Measurements from ENCODE around the gene DMWD.
"Not testable (repeated sequence)": the region's sequence is repeated elsewhere in the genome, so short reads cannot be mapped to it uniquely, and the experiment has no call there.

The DMWD gene

DNA sequence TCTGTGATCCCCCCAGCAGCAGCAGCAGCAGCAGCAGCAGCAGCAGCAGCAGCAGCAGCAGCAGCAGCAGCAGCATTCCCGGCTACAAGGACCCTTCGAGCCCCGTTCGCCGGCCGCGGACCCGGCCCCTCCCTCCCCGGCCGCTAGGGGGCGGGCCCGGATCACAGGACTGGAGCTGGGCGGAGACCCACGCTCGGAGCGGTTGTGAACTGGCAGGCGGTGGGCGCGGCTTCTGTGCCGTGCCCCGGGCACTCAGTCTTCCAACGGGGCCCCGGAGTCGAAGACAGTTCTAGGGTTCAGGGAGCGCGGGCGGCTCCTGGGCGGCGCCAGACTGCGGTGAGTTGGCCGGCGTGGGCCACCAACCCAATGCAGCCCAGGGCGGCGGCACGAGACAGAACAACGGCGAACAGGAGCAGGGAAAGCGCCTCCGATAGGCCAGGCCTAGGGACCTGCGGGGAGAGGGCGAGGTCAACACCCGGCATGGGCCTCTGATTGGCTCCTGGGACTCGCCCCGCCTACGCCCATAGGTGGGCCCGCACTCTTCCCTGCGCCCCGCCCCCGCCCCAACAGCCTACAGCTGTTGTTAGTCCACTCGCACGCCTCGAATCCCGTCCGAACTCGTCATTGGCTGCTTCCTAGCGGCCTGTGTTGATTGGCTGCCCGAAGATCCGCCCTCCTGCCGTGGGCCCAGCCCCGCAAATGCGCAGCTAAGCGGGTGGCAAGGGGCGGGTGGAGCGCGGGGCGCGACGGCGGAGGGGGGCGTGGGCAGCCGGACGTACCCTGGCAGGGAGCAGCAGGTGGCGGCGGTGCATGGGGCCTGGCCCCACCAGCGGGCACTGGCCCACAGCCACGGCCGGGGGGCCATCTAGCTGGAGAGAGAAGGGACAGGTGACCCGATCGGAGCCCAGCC, 22.2 kb downstream of the DMWD start:
- DNase-seq (ENCODE audit: low read depth) = peak; percentile 95

DNA sequence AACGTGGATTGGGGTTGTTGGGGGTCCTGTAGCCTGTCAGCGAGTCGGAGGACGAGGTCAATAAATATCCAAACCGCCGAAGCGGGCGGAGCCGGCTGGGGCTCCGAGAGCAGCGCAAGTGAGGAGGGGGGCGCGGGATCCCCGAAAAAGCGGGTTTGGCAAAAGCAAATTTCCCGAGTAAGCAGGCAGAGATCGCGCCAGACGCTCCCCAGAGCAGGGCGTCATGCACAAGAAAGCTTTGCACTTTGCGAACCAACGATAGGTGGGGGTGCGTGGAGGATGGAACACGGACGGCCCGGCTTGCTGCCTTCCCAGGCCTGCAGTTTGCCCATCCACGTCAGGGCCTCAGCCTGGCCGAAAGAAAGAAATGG, 22.8 kb downstream of the DMWD start:
- DNase-seq (ENCODE audit: low read depth) = no peak

DNA sequence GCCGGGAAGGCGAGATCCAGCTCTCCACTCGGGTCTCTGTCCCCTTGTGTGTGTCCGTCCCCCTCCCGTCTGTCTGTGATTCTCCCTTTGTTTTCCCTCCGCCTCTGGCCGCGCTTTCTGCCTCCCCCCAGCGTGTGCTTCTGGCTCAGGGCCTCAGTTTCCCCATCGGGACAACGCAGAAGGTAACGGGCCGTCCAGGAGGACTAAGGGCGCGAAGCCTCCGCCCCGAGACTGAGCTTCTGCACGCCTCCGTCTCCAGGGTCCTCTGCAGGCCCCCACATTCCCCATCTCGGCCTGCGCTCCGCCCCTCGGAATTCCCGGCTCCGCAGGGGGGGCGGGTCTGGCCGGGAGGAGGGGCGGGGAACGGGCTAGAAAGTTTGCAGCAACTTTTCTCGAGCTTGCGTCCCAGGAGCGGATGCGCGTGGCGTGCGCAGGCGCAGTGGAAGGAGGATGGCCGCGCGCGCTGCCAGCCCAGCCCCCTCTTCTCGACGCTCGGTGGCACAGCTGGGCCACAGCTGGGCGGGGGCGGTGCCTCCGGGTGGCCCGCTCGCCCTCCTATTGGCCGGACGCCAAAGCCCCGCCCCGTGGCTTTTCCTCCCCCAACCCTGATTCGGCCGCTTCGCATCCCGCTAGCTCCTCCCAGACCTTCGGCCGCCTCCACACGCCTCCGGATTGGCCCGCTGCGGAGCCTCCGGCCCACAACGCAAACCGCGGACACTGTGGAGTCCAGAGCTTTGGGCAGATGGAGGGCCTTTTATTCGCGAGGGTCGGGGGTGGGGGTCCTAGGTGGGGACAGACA, 23.5 kb downstream of the DMWD start, which contains the start of gene SIX5:
SIX5 (minus strand) TSS at position 269 of the 799 bp plus-strand sequence. CDS start 408 bp downstream, outside the sequence.
- DNase-seq (ENCODE audit: low read depth) = peak; percentile 96

DNA sequence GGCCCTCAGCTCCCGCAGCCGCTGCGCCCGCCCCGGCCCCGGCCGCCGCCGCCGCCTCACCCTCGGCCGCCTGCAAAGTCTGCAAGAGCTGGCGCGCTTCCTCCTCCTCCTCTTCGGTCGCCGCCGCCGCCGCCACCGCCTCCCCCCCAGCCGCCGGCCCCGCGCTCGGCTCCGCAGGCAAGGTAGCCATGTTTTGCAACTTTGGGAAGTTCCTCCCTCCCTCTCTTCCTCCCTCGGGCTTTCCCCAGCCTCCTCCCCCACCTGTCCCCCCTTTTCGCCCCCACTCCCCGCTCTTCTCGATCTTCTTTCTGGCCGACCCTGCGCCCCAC, 24.0 kb downstream of the DMWD start:
- DNase-seq (ENCODE audit: low read depth) = no peak

DNA sequence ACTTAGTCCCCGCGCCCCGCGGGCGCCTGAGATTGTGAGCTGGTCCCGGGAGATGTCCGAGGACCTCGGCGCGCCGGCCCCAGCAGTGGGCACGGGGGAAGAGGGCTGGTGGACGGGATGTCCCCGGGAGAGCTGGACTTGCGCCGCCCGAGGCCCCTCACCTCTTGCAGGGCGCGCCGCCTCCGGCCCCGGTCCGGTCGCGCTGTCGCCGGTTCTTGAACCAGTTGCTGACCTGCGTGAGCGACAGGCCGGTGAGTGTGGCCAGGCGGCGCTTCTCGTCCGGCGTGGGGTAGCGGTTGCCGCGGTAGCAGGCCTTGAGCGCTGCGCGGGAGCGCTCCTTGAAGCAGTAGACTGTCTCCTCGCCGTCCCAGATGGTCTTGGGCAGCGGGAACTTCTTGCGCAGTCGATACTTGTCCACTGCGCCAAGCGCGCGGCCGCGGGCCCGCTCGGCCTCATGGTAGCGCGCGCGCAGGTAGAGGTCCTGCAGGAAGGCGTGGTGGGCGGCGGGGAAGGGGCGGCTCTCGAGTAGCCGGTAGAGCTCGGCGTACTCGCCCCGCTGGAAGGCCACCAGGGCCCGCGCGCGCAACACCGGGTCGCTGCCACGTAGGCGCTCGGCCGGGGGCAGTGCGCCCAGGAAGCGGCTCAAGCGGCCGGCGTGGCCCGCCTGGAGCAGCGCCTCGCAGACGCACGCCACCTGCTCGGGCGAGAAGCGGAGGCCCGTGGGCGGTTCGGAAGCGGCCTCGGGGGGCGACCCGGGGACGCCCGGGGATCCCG, 24.6 kb downstream of the DMWD start:
- DNase-seq (ENCODE audit: low read depth) = no peak

DNA sequence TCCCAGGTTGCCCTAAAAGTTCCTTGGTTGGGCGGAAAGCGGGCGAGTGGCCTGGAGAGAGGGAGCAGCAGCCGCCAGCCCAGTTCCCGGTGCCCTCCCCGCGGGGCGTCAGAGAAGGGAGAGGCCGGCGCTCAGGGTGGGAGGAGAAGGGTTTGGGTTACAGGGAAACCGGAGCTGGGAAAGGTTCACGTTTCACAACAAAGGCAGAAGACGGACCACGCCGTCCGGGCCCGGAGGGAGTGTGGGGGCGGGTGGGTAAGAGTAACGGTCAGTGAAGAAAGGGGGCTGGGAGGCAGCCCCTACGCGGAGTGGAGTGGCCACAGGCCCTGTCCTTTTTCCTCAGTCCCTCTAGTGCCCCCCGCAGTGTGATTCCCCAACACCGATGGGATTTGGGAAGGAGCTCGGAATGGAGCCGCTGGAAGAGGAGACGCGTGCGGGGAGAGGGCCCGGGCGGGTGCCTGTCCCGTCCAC, 25.2 kb downstream of the DMWD start:
- DNase-seq (ENCODE audit: low read depth) = peak; percentile 81

DNA sequence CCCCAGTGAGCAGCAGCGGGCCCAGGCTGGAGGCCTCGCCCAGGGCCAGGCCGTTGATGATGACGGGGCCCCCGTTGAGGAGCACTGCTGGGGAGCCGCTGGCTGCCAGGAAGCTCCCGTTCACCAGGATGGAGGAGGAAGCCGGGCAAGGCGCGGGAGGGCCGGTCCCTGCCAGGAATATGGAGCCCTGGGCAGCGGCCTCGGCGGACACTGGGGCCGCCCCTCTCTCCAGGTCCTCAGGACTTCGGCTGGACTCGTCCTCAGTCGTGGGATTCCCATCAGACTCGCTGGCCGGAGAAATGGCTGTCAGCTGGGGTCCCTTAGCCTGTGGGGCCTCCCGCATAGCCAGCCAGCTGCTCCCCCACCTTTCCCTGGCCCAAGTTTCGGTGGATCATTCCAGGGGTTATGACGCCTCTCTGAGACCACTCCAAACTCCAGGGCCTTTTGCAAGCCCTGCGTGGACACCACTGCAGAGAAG, 25.7 kb downstream of the DMWD start:
- no peak for DNase-seq (ENCODE audit: low read depth)

DNA sequence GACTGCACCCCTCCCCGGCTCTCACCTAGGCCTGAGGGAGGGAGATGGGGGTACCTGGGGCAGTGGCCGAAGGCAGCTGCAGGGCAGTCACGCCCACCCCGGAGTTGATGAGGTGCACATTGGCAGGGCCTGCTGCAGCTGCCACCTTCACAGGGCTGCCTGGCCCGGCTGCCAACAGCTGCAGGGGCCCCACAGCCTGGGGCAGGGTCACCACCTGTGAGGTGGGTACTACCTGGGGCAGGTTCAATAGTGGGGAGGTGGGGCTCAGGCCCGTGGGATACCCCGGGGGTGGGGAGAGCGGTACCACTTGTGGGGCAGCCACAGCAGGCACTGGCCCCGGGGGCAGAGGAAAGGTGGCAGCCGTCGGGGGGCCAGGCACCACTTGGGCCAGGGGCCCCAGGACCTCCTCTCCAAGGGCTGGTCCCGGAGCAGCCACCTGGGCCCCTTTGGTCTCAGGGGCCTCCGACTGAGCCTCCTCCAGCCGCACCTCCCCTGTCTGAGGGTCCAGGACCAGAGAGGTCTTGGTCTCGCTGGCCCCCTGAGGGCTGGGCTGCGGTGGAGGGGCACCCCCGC, 26.3 kb downstream of the DMWD start:
- no peak for DNase-seq (ENCODE audit: low read depth)

DNA sequence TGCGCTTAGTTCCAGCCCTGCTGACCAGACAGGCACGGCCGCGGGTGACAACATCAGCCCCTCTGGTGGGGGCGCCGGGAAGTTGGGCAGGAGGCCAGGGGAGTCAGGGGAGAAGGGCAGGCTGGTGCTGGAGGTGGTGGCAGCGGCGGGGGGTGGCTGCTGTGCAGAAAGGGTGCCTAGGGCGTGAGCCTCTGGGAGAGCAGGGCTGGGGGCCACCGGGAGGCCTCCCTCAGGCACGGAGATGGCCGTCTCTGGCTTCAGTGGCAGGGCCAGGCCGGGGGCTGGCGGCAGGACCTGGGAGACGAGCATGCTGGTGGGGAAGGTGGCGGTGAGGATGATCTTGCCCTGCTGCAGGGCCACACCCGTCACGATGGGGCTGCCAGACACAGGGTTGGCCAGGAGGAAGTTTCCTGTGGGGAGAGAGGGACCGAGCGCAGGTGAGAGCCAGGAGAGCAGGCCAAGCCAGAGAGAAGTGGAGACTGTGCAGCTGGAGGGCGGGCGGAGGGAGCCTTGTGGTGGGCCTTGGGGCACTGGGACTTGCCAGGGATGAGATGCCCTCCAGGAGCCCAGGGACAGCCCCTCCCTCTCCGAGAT, 26.8 kb downstream of the DMWD start:
- DNase-seq (ENCODE audit: low read depth) = no peak

DNA sequence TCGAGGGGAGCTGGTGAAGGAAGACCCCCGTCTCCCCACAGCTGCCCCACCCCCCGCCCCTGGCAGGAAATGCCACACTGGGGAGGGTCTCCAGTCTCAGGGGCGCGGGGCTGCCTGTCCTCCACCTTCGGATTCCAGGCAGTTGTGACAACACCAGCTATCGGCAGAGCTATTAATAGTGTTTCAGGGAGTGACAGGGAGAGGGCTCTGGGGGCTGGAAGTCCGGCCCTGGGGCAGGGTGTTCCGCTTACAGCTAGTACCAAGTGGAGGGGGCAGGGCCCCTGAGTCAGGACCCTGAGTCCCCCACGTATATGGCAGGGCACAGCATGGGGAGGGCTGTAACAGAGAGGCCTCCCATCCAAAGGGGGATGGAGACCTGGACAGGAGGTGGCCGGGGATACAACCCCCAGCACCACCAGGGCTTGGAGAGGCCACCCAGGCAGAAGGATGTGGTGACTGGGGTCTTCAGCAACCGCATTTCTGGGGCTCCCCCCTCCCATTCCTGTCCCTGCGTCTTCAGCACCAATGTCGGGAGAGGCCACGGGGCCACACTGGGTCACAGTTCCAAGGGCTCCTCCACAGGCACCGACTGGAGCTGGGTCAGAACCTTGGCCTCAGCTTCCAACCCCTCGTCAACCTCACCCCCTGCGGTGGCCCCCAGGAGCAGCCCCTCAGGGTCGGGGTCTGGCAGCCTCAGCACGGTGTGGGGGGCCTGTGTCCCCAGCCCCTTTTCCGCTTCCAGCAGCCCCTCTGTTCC, 27.5 kb downstream of the DMWD start:
- DNase-seq (ENCODE audit: low read depth) = no peak

DNA sequence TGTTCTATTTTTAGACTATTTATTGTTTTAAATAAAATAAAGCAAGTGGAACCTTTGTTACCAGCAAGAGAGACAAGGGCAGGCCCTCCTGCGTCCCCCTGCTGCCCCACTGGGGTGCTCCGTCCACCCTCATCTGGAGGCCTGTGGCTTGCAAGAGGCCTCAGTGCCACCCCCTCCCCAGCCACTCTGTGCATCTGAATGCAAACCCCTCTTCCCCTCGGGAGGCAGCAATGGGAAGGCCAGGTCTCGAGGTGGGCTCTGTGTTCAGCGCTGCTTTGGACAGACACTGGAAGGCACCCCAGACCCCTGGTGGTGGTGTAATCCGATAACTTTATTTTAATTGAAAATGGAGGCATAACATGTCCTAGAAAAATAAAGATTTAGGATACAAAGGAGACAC, 28.2 kb downstream of the DMWD start:
- DNase-seq (ENCODE audit: low read depth) = no peak

DNA sequence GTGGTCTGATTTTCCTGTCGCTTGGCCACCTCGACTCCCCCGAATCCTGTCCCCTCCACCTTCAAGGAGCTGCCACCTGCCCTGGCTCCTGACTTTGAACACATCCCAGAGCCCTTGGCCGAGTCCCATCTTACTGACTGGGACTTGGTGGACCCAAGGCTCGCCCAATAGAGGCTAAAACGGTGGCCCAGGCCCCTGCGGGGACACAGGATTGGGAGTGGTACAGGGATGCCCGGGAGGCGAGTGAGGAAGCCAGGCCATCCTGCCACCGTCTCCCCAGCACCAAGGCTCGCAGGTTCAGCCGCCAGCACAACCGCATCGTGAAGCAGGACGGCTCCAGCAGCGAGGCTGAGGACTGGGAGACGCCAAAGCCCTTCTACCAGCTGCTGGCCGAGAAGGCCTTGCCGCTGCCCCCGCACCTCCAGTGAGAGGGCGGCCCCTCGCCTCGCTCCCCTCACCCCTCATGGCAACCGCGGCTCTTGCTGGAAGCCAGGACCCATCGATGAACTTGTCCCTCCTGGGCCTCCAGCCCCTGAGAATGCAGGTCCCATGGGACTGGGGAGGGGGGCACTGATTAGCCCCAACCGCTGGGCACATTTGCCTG, 28.9 kb downstream of the DMWD start:
- DNase-seq (ENCODE audit: low read depth) = no peak

DNA sequence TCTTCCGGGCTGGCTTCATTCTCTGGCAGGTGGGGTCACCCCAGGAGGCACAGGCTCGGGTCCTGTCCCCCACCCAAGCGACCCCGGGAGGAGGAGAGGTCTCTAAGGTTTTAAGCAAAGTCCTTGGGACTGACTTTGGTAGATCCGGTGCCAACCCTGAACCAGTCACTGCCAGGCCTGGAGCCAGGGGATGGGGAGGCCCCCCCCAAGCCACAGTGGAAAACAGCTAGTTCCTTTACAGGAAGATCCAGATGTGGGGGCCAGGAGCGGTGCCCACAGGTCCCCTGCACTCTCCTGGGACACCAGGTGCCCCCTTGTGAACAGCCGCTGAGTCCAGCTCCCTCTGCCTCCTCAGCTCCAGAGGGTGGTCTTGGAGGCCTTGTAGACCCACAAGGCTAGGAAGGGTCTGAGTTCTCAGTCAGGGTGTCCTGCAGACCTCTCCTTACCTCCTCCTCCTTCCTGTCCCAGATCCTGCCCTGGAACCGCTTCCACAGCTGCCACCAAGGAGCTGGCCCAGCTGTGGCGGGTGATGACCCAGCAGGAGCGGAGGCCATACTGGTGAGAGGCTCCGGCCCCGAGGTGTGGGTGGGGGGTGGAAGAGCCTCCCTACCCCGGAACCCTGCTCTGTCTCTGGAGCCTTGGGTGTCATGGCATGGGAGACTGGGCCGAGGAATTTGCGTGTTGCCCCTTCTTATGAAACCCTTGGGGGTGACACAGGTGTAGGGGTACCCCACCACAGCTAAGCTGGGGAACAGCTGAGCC, 29.6 kb downstream of the DMWD start:
- no peak for DNase-seq (ENCODE audit: low read depth)

DNA sequence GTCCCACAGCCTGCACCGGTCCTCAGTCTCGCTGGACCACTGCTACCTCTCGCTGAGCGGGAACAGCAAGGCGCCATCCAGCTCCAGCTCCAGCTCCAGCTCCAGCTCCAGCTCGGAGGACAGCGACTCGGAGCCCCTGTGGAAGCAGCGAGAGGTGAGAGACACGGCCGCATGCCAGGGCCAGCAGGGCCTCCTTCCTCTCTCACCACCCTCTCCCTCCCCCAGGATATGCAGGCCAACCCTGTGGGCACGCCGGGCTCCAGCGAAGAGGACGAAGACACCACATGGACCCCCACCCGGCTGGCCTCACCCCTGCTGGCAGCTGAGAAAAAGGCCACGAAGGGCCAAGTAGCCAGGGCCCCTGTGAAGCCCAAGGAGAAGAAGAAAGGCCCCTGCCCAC, 30.9 kb downstream of the DMWD start:
- no peak for DNase-seq (ENCODE audit: low read depth)

DNA sequence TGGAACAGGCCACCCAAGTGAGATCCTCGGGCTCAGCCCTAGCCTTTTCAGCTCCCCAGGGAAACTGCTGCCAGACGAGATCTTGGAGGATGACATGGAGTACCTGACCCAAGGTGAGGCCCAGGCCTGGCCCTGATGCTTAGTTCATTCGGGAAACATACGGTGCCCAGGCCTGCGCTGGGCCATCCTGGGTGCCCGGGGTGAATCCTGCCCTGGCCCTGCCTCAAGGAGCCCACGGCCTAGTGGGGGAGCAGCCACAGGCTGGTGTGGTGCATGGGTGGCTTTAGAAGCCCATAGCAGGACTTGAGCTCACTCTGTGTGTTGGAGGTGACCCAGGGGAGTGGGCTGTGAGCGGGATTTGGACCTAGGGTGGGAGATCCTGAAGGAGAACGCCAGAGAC, 33.7 kb downstream of the DMWD start:
- DNase-seq (ENCODE audit: low read depth) = no peak

DNA sequence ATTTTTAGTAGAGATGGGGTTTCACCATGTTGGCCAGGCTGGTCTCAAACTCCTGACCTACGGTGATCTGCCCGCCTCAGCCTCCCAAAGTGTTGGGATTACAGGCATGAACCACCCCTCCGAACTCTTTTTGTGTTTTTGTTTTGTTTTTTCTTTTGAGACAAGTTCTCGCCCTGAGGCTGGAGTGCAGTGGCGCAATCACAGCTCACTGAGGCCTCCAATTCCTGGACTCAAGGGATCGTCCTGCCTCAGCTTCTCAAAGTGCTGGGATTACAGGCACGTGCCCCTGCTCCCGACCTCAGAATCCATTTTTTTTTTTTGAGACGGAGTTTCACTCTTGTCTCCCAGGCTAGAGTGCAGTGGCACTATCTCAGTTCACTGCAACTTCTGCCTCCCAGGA, 35.0 kb downstream of the DMWD start:
- no peak for DNase-seq (ENCODE audit: low read depth)

DNA sequence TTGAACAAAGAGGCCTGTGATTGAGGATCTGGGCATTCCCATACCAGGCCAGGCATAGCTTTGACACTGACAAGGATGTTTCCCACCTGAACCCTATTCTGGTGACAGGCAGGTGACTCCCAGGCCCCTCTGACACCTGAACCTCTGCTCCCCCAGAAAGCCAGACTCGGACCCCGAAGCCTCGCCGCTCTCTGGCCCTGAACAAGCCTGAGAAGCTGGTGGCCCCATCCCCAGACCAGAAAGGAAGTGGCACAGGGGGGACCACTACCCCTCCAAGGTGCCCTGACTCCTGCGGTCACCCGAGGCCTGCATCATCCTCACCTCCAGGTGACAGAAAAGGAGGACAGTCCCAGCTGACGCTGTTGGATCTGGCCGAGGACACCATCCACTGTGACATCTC, 38.3 kb downstream of the DMWD start:
- DNase-seq (ENCODE audit: low read depth) = no peak

DNA sequence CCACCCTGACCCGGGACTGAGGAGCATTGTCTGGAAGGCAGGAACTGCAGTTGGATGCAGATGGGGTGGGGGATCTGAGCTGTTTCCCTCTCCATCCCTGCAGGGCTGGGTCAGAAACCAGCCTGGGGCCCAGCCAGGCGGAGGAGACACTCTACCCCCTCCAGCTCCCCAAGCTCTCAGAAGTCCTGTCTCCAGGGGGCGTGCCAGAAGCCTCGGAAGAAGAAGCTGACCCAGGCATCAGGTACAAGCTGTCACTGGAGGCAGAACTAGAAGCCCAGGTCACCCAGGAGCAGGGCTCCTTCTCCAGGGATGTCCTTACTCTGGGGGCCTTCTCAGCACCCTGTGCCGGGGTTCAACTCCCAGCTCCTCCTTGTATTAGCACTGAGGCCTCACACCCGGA, 39.1 kb downstream of the DMWD start:
- no peak for DNase-seq (ENCODE audit: low read depth)

DNA sequence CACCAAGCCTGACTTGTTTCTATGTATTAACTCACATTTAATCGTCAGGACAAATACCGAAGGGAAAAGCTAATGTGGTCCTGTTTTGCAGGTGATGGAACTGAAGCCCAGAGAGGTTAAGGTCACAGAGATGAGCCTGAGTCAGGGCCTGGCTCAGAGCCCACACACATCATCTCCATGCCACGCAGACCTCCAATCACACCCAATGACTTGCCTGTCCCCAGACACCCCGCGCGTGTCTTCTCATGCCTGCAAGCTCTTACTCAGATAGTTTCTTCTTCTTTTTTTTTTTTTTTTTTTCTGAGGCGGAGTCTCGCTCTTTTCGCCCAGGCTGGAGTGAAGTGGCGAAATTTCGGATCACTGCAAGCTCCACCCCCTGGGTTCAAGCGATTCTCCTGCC, 40.0 kb downstream of the DMWD start:
- no peak for DNase-seq (ENCODE audit: low read depth)

DNA sequence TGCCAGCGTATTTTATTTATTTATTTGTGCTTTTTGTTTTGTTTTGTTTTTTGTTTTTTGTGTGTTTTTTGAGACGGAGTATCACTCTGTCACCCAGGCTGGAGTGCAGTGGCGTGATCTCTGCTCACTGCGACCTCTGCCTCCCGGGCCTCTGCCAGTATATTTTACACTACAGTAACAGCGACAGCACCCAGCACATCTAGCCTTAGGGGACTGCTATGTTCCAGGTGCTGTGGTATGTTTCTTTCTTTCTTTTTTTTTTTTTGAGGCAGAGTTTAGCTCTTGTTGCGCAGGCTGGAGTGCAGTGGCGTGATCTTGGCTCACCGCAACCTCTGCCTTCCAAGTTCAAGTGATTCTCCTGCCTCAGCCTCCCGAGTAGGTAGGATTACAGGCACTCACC, 41.2 kb downstream of the DMWD start:
- DNase-seq (ENCODE audit: low read depth) = not testable (repeated sequence)
